Smooth muscle cell of the brain vasculature (primary cell): ENCODE data around the gene NACC1.

Experiments used
- DNase-seq: peaks from one replicate; pipeline ENCODE4 v3.0.0-alpha.2; 2012; ENCODE audit warnings: low read depth, low spot score

The NACC1 gene

DNA sequence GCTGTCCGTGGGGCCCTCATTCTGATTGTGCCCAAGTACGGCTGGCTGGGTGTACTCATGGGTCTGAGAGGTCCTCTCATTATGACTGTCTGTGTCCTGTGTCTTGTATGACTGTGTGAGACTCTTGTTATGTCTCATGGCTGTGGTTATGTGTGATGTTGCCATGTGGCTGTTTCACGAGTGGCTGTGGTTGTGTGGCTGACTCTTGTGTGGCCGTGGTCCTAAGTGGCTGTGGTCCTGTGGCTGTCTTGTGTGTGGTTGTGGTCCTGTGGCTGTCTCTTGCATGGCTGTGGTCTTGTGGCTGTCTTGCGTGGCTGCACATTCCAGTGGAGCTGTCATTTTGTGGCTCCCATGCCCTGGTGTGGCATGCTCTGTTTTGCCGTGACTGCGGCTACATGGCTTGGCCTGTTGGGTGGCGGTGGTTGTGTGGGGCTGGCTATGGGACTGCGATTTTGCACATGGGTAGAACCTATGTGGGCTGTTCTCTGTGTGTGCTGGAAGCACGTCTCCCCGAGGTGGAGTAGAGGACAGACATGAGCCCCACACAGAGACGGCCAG lies 18.0 kb upstream of the NACC1 start:
- no peak for DNase-seq

DNA sequence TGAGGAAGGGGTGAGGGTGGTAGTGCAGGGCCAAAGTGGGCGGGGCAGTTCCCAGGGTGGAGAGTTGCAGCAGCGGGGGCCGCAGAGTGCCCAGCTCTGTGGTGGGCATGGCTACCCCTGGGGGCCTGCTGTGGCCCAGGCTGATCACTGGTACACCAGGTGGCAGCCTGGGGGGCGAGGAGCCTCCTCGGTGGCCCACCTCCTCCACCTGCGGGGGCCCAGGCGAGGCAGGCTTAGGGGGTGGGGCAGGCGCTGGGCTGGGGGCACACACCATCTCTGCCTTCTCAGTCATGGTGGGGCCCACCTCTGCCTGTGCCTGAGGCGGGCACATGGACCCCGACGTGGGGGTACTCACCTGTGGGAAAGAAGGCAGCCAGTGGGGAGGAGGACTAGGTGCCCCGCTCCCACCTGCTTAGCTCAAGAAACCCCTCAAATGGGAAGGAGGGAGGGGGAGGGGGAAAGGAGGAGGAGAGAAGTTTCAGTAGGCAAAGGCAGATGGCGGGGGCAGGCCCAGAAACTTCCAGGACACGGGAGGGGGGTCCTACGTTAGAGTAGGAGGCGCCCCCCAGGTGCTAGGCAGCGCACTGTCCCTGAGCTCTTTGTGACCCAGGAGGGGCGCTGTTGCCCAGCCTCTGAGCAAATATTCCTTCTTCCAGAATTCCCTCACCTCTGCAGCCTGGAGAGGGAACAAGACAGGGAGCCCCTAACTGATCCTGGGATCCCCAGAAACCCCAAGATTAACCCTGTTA lies 17.0 kb upstream of the NACC1 start:
- no peak for DNase-seq

DNA sequence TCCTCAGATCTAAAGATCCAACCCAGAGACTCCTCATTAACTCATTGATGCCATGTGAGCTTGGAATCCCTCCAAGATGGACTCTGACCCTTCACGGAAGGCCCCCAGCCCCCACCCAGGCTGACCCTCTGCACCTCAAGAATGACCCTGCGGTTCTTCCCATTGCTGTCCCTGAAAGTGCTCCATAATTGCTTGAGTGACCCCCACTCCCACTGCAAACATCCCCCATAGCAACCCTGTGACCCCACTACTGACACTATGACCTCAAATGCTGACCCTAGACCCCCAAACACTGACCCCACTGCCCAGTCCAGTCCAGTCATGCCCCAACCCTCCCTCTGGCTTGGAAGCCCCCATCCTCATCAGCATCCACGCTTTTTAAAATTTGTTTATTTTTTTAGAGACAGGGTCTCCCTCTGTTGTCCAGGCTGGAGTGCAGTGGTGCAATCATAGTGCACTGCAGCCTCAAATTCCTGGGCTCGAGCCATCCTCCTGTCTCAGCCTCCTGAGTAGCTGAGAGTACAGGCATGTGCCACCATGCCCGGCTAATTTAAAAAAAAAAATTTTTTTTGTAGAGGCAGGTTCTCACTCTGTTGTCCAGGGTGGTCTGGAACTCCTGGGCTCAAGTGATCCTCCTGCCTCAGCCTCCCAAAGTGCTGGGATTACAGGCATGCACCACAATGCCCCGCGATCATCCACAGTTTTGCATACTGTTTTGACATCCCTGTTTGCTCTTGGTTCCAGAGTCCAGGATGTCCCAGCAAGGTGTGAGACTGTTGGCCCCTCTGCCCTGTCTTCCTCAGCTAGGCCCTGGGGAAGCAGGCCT lies 16.3 kb upstream of the NACC1 start:
- no peak for DNase-seq

DNA sequence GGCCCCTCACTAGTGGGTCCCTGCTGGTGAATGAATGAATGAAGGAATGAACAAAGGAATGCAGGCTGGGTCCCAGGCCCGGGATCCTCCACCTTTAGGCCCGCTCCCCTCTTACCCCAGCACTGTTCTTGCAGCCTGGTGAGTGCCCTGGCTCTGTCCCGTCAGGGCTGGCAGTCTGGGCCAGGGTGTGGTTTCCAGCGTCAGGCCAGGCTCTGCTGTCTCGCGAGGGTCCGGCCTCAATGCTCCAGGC lies 15.7 kb upstream of the NACC1 start:
- no peak for DNase-seq

DNA sequence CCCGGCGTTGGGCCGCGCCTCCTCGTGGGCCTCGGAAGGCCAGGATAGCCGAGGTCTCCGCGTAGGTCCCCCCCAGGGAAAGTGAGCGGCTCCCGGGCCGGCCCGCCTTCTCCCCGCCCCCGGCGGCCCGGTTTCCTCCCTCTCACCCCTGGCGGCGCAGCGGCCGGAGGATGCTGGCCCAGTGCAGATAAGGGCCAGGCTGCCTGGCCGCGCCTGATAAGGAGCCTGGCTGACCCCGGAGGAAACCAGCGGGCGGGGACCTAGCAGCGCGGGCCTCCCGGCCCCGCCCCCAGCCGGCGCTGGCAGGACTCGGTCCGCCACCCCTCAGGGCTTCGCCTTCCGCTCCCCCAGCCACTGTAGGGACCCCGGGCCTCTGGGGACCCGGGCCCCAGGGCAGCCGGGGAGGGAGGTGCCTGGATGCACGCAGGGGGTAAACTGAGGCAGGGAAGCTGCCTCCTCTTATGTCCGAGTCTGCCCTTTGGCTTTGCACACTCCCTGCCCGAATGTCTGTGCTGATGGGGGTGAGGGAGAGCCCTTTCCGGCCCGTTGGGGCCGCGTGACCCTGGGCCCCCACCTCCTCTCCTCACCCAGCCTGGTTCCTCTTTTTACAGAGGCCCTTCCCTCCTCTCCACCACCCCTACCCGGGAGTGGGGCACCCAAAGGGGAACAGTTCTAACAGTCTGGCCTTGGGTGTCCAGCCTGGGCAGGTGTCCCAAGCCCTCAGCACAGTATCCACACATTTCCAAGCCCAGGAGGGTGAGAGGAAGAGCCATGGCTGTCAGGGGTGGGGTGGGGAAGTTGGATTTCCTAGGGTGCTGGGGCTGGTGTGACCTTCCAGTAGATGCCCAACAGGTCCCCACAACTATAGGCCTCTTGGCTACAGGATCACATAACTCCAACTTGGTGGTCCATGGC lies 15.1 kb upstream of the NACC1 start, which contains the start of gene LYL1:
Gene LYL1 (minus strand): TSS at position 193 of the 915 bp plus-strand sequence. CDS start 1,687 bp downstream, outside the sequence.
- no peak for DNase-seq

DNA sequence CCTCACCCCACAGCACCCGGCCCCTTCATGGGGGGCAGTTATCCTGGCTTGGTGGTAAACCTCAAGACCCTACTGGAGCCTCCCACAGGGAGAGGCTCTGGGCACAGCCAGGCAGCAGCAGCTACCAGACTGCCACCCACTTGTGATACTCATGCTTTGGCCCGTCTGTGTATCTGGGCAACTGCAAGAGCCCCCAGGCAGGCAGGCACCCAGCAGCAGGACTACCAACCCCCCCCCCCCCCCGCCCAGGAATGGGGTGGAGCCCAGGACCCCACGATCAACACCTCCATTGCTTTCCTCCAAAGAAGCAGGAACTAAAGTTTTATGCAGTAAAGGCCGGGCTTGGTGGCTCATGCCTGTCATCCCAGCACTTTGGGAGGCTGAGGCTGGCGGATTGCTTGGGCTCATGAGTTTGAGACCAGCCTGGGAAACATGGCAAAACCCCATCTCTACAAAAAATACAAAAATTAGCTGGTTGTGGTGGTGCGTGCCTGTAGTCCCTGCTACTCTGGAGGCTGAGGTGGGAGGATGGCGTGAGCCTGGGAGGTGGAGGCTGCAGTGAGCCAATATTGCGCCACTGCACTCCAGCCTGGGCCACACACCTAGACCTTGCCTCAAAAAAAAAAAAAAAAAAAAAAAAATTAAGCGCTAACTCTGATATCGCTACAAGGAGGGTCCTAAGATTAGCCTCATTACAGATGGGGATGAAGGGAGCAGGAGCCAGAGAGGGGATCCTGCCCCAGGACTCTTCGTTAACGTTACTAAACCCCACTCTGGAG lies 14.3 kb upstream of the NACC1 start:
- DNase-seq: no peak

DNA sequence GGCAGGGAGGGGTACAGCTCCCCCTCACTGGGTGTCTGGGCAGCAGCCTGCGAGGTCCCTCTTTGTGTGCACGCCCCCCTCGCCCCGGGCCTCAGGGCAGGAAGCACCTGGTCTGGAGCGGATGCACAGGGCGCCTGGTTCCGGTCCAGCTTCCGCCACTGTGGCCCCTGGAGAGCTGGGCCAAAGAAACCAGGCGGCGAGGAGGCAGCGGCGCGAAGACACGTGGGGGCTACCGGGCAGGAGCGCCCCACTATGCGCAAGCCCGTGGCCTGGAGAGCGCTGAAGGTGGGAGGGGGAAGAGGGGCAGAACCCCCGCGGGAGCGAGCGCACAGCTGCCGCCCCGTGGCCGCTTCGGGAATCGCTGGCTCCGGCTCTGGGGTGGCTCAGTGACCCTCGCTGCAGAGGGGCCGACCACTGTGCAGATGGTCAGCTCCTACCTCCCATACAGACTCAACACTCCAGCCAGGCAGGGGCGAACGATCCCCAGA lies 13.7 kb upstream of the NACC1 start:
- DNase-seq: no peak

DNA sequence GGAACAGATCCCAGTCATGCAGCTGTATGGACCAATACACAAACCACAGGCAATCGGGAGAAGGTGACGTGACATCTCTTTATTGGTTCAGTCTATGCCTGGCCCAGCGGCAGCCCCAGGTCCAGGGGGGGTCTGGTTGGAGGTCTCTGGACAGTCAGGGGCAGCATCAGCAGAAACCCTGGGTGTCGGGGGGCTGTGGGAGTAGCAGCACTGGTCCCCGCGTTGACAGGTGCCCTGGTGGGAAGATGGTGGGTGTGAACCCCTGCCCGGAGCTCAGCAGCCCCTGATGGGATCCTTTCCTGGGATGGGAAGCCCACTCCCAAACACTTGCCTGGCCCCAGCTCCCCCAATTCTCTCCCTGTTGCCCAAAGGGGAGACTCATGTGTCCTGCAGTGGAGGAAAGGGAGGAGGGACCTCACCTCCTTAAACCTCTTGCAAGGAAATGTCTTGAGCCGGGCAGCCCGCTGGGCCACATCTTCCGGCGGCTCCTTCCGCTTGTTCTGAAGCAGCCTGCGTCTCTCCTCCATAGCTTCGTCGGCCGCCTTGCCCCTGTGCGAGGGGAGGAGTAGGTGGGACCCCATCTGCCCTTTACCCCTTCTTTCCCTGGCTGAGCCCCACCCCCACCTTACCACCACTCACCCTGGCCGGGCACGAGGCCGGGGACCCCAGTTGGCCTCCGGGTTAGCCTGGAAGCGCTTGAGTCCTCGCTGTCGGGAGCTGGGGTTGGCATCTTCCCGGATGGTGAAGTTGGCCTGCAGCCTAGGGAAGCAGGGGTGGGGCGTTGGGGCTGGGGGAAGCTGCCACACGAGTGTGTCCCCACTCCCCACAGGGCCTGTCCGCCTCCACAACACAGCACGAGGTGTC lies 13.0 kb upstream of the NACC1 start:
- DNase-seq: no peak

DNA sequence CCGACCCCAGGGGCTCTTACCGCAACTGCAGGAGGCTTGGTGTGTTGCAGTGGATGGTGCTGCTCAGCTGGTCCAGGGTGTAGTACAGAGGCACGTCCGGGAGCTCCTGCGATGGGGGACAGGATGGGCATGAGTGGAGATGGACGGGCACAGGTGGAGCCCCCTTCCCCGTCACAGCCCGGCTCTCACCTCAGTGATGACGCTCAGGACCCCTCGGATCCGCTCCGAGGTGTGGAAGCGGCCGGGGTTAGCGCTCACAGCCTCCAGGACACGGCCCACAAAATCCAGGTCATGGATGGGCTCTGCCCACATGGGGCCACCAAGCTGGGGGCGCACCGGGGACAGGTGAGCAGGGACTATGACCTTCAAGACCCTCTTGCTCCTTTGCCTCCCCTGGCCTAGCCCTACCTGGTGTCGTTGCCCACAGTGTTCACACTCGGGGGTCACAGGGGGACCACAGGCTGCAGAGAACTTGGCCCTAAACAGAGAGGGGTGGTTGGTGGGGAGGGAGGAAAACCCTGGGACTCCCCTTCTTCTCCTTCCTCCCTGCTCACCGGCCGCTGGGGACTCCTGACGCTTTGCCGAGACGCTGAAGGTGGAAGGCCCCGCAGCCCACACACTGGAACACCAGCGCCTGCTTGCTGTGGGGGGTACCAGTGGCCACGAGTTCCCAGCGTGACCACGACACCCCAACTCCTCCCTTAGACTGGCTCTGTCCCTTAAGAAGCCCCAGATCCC lies 8.5 kb upstream of the NACC1 start:
- DNase-seq: no peak

DNA sequence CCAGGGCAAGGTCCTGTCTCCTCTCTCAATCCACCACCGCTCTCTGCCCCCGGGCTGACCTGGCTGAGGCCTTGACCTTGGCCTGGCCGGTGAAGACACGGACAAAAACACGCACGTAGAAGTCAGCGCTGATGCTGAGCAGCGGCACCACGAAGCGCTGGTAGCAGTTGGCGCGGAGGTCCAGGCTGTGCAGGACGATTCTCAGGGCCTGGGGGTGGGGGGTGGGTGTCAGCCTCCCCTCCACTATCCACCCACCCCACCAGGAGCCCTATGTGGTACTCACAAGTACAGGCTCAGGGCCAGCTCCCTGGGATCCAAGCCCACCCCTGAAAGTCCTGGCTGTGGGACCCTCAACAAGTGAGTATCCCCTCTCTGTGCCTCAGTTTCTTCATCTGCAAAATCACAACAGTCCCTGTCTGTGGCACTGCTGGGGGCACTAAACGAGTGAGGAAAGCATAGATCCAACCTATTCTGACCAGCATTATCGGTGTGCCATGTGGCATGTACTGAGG lies 7.9 kb upstream of the NACC1 start:
- no peak for DNase-seq

DNA sequence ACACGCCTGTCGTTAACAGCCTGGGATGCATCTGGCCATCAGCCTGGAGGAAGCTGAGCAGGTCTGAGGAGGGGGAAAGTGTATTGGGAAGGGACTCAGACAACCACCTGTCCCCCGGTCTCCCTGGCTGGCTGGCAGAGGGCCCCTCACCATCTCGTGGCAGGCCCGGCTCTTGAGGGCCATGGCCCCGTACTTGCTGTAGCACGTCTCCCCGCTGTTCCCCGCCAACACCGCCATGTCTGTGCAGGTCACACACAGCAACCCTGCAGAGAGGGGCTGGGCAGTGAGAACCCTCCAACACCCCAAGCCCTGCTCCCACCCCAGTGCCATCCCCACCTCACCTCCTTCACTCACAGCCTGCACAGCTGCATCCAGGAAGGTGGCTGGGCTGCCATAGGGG lies 5.5 kb upstream of the NACC1 start:
- DNase-seq: no peak

DNA sequence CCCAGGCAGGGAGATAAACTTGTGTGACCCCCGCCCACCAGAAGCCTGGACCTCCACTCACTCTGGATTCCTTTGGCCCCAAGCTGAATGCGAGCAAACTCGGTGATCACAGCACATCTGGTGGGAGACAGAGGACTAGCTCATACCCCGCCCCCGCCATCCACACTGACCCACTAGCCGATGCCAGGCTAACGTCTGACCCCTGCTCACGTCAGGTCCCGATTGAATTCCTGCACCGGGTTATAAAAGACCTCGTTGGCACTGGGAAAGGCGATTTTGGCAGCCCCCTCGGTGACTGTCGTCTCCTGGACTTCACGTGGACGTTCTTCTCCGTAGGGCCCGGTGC lies 2.2 kb upstream of the NACC1 start:
- no peak for DNase-seq

DNA sequence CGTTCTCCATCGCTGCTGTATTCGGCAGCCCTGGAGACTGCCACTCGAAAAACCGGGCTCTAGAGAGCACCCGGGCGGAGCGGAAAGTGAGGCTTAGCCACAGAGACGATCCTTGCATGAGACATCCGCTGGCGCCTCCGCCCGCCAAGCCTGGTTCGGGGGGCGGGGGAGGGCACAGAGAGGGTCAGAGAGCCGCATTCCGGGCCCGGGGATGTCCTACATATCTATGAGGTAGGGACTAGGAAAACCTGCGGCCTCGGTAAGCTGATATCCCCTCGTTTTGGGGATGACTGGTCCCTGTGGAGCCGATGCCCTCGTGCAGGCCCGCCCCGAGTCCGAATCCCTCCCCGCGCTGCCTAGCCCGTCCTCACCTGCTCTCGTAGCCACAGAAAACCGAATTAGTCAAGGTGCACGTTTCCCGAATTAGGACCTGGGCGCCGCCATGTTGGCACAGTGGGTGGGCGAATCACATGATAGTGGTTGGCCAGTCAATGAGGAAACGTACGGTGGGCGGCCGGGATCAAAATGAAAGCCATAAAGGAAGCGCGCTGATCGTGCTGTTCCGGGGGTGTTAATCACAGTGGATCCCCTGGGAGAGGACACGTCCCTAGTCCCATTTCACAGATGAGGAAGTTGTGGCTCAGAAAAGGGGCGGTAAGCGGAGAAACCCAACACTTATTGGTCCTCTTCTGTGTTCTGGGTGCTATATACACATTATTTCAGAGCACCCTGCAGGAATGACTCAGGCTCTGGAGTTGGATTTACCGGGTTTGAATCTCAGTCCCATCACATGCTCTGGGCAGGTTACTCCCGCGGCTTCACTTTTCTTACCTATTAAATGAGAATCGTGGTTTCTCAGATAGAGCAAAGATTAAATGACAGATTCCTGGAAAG lies 1.5 kb upstream of the NACC1 start, which contains the start of gene TRMT1:
Gene TRMT1 (minus strand): TSS at position 459 of the 894 bp plus-strand sequence. CDS start 341 bp downstream, at position 118.
- peak; percentile 64 for DNase-seq

DNA sequence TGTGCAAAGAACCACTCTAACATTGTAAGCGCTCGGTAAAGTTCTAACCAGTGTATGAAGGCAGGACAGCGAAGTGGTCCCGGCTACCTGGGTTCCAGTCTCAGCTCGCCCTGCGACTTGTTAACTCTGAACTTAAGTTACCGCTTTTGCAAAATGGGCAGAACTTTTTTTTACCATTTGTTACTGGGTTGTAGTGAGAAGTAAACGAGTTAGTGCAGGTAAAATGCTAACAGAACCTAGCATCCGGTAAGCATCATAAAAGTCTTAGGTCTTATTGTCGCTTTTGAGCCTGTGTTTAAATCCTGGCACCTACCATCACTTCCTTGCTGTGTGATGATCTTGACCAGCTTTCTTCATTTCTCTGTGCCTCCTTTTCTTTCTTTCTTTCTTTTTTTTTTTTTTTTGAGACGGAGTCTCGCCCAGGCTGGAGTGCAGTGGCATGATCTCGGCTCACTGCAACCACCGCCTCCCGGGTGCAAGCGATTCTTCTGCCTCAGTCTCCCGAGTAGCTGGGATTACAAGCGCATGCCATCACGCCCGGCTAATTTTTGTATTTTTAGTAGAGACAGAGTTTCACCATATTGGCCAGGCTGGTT lies 790 bp upstream of the NACC1 start:
- no peak for DNase-seq

DNA sequence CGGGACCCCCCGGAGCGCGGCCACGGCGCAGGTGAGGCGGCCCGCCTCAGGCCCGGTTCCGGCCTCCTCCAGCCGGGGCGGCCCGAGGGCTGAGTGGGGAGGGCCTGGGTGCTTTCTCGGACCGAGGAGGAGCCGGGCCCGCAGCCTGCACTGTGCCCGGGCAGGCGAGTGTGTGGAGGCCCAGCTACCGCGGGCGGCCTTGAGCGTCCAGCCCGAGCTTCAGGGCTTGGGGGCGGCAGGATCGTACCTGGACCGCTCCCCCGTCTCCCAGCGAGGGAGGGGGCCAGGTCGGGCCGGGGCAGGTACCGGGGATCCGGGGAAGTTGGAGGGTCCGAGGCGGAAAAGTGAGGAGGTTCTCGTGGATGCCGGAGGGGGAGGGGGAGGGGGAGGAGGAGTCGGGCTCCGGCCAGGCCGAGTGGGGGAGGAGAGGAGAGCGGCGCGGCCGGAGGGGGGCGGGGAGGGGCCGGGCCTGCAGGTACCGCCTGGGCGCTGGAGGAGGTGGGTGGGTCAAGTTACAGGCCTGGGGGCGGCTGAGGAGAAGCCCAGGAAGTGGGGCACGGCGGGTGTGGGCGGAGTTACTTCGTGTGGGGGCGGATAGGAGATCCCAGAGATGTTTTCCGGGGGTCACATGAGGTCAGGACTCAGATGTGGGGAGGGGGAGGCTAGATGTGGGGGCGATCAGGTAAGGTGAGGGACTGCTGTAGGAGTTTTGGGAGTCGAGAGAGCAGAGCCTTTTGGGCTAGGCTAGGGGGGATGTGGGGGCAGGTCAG lies 545 bp downstream of the NACC1 start:
- no peak for DNase-seq

DNA sequence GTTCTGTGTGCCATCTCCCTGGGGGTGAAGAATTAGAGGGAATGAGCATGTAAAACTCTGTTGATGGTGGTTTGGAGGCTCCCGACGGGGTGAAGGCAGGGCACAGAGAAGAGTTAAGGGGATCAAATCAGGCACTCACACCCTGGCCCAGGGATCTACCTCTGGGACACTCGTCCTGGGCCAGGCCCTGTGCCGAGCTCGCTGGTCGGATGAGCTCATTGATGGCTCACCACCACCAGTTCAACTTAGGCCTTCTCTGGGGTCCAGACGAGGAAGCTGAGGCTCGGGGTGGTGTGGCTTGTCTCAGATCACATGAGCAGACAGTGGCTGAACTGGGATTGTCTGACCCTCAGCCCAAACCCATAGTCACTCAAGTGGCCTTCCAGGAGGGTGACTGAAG lies 1.6 kb downstream of the NACC1 start:
- DNase-seq: no peak

DNA sequence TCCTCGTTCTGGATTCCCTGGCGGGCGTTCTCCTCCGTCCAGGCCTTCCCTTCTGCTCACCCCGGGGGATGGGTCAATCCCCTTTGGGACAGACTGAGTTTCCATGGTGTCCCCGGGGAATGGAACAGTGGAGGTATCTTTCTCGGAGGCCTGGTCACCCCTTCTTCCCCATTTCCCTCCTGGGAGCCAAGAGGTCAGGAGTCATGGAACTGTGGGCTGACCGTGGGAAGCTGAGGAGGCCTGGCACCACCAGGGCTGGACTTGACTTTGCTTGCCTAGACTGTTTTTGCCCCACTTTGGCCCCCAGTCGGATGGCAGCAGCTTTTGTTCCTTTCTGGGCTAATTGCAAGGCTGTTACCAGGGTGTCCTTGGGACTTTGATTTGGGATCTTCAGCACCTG lies 2.0 kb downstream of the NACC1 start:
- no peak for DNase-seq
